ENCODE results near the gene TRMT5. TPM values are rescaled to one million over a fixed set of nuclear protein-coding genes. Genes with fewer than 3 reads are reported as not detected.
A peak's percentile ranks its signal among the peaks of the same experiment; 100 is the strongest.

Gene TRMT5
- total and polyA plus RNA-seq, 10 of the 15 experiments (the other 5 are each of a cell fraction or from before 2014, with no cell fraction given) = 6.6 to 13.1 (median 9.4) TPM

DNA sequence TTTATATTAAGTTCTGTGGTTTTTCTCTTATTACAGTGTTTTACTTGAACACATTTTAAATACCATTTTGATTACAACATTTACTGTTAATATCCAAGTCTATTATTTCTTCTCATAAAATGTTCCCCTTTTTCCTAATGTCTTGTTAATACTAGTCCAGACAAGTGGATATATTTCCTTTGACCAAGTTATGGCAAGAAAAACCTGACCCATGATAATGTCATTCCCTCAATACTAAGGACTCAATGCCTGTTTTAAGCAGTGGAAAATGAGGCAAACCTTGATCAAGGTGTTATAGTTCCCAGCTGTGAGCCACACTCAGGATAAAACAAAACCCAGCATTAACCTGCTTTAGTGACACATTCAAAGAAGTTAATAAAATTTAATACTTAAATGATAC is 12.2 kb downstream of the TRMT5 start (continued):
- TF ChIP-seq, protein P1, sequence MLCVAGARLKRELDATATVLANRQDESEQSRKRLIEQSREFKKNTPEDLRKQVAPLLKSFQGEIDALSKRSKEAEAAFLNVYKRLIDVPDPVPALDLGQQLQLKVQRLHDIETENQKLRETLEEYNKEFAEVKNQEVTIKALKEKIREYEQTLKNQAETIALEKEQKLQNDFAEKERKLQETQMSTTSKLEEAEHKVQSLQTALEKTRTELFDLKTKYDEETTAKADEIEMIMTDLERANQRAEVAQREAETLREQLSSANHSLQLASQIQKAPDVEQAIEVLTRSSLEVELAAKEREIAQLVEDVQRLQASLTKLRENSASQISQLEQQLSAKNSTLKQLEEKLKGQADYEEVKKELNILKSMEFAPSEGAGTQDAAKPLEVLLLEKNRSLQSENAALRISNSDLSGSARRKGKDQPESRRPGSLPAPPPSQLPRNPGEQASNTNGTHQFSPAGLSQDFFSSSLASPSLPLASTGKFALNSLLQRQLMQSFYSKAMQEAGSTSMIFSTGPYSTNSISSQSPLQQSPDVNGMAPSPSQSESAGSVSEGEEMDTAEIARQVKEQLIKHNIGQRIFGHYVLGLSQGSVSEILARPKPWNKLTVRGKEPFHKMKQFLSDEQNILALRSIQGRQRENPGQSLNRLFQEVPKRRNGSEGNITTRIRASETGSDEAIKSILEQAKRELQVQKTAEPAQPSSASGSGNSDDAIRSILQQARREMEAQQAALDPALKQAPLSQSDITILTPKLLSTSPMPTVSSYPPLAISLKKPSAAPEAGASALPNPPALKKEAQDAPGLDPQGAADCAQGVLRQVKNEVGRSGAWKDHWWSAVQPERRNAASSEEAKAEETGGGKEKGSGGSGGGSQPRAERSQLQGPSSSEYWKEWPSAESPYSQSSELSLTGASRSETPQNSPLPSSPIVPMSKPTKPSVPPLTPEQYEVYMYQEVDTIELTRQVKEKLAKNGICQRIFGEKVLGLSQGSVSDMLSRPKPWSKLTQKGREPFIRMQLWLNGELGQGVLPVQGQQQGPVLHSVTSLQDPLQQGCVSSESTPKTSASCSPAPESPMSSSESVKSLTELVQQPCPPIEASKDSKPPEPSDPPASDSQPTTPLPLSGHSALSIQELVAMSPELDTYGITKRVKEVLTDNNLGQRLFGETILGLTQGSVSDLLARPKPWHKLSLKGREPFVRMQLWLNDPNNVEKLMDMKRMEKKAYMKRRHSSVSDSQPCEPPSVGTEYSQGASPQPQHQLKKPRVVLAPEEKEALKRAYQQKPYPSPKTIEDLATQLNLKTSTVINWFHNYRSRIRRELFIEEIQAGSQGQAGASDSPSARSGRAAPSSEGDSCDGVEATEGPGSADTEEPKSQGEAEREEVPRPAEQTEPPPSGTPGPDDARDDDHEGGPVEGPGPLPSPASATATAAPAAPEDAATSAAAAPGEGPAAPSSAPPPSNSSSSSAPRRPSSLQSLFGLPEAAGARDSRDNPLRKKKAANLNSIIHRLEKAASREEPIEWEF (IDR thresholded peaks at IDR 0.05; ENCODE audit: insufficient replicate concordance, low read depth, low read length) = no peak
- TF ChIP-seq PAX5 (IDR thresholded peaks at IDR 0.05; ENCODE audit: borderline replicate concordance, low read depth, low read length) (no peak), SMAD1 (IDR thresholded peaks at IDR 0.05; ENCODE audit: low read depth, partially characterized antibody) (no peak)

DNA sequence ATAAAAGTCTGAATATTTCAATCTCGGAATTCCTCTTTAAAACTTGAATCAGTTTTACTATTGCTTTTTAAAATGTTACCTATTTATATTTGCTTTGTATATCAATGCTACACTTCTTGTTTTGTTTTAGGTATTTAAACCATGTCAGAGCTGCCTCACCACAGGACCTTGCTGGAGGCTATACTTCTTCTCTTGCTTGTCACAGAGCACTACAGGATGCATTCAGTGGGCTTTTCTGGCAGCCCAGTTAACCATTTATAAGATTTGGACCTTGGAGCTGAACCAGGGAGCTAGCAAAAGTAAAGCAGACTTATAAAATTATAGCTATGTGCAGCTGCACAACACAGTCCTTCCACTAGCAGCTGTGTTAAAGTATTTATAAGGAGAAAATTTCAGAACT is 12.8 kb downstream of the TRMT5 start:
- Histone ChIP-seq H3K27ac (ENCODE audit: control insufficient read depth, insufficient read depth) (no peak overlapping the region), H3K9me3 (replicated peaks; ENCODE audit: control insufficient read depth, insufficient read depth, low read length) (no peaks in the 10 kb centered on the region), H2AFZ (ENCODE audit: control insufficient read depth, low read depth, low read length) (no peak overlapping the region), H4K20me1 (ENCODE audit: control insufficient read depth, insufficient read depth) (no peaks in the 10 kb centered on the region), H3K27me3 (replicated peaks in 1 of 2; ENCODE audit: control insufficient read depth in 2 of 2, insufficient read depth in 2 of 2, low read length in 1 of 2) (no peaks in the 10 kb centered on the region), H3K36me3 (ENCODE audit: control insufficient read depth in 2 of 2, insufficient read depth in 2 of 2, low read length in 1 of 2) (no peaks in the 10 kb centered on the region), H3K79me2 (ENCODE audit: control insufficient read depth, insufficient read depth, low read length) (no peaks in the 10 kb centered on the region), H3K4me3 (no peak overlapping the region), H3K4me2 (ENCODE audit: control insufficient read depth, insufficient read depth) (no peak overlapping the region), H3K4me1 (ENCODE audit: control insufficient read depth, insufficient read depth, low read length) (no peaks in the 10 kb centered on the region), H3K9ac (ENCODE audit: control insufficient read depth, insufficient read depth, low read length) (no peak overlapping the region)
- ChIA-PET SMC1A (ENCODE audit: uncharacterized antibody, unreplicated experiment) (interaction anchor here (1.1 to 2.7 kb wide), 3 partner anchors 10 to 13 kb away, joined by 3 to 14 read pairs (median 4); partner anchors contain the start of genes SLC38A6 and TRMT5), POLR2A (no interaction called here), CTCF (no interaction called here), RAD21 (ENCODE audit: unreplicated experiment) (no interaction called here)
- BruUV-seq (replicated peaks) = no TSS peak
- WGBS (ENCODE audit: insufficient coverage, insufficient replicate concordance, low lambda C conversion rate, missing lambda C conversion rate) = 95% methylated on average over 1 of the region's 1 CpG
- TF ChIP-seq IRF4 (IDR thresholded peaks at IDR 0.05; ENCODE audit: low read depth, low read length) (no peak), NRF1 (conservative IDR thresholded peaks at IDR 0.05; ENCODE audit: low read depth, low read length) (no peak), ZNF207 (IDR thresholded peaks at IDR 0.05; ENCODE audit: borderline replicate concordance) (no peak), IKZF1 (conservative IDR thresholded peaks at IDR 0.05) (no peak), CHD1 (IDR thresholded peaks at IDR 0.05; ENCODE audit: low read depth, low read length) (no peak), ZNF622 (IDR thresholded peaks at IDR 0.05) (no peak), SUZ12 (IDR thresholded peaks at IDR 0.05; ENCODE audit: unreplicated experiment) (no peak), SIN3A (IDR thresholded peaks at IDR 0.05; ENCODE audit: low read depth, low read length) (no peak), EGR1 (IDR thresholded peaks at IDR 0.05; ENCODE audit: borderline replicate concordance in 1 of 2, low read depth in 2 of 2, low read length in 2 of 2) (no peak), IKZF2 (IDR thresholded peaks at IDR 0.05) (no peak), ETV6 (conservative IDR thresholded peaks at IDR 0.05 in 1 of 2, IDR thresholded peaks at IDR 0.05 in 1 of 2; ENCODE audit: borderline replicate concordance in 1 of 2, low read depth in 1 of 2) (no peak), ZNF274 (IDR thresholded peaks at IDR 0.05; ENCODE audit: insufficient read depth, insufficient read length) (no peak)
- TF ChIP-seq, protein P2, sequence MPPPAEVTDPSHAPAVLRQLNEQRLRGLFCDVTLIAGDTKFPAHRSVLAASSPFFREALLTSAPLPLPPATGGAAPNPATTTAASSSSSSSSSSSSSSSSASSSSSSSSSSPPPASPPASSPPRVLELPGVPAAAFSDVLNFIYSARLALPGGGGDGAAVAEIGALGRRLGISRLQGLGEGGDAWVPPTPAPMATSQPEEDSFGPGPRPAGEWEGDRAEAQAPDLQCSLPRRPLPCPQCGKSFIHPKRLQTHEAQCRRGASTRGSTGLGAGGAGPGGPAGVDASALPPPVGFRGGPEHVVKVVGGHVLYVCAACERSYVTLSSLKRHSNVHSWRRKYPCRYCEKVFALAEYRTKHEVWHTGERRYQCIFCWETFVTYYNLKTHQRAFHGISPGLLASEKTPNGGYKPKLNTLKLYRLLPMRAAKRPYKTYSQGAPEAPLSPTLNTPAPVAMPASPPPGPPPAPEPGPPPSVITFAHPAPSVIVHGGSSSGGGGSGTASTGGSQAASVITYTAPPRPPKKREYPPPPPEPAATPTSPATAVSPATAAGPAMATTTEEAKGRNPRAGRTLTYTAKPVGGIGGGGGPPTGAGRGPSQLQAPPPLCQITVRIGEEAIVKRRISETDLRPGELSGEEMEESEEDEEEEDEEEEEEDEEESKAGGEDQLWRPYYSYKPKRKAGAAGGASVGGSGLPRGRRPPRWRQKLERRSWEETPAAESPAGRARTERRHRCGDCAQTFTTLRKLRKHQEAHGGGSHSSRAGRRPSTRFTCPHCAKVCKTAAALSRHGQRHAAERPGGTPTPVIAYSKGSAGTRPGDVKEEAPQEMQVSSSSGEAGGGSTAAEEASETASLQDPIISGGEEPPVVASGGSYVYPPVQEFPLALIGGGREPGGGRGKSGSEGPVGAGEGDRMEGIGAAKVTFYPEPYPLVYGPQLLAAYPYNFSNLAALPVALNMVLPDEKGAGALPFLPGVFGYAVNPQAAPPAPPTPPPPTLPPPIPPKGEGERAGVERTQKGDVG (CRISPR knock-in tag; IDR thresholded peaks at IDR 0.05) = no peak
- intact Hi-C loops (cut with micrococcal nuclease; ENCODE audit: unreplicated experiment) = no loop called here
- ATAC-seq (no peak), FAIRE-seq (peak; percentile 61), DNase-seq (ENCODE audit: low read depth, low spot score) (no peak)
- in situ Hi-C loops (cut with MboI) = no loop called here

Data from GM12878 (cell line).